HG03439 (cell line): ENCODE measurements around the gene ST7.
"Not testable (repeated sequence)": the region's sequence is repeated elsewhere in the genome, so short reads cannot be mapped to it uniquely, and the experiment has no call there.

Experiments used
- ATAC-seq: cut with Tn5 transposase; IDR thresholded peaks from one replicate; pipeline ENCODE4 v1.9.1; 2021; ENCODE audit warnings: mild to moderate bottlenecking, moderate library complexity; ENCODE audit not compliant: unreplicated experiment

Gene ST7

DNA sequence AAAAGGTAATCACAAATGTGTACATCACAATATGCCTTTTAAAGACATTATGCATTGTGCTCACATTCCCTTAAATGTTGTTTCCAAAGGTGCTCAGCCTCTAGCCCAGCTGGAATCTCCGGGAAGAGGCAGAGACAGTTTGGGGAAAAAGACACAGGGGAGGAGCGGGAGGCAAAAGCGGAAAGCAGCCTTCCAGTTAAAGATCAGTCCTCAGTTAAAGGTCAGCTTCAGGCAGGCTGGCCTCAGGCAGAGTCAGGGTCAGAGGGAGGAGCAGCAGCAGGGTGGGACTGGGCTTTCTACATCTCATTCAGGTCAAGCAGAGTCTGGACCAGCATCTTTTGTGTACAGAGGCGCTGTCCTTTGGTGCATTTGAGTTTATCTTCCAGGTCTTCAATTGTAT lies 18.6 kb downstream of the ST7 start:
- ATAC-seq = no peak

- ATAC-seq = not testable (repeated sequence)
Observed at GRCh38 chr7:116975024-116975423, 21.7 kb downstream of the ST7 start.

DNA sequence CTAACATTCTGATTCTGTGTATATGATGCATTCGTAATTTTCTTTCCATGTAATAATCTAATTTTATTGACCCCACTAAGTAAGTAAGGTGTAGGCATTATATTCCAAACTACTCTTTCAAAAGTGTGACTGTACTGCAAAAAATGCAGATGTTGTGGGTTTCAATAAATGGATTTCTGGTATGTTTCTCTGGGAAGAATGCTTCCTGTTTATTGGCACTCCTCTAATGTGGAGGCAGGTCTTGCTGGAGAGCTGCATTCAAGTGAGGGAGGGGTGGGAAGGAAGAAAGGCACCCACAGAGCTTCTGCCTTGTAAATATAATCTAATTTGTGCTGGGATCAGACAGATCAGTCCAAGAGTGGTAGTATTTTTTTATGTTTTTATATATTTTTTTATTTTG lies 23.9 kb downstream of the ST7 start:
- no peak for ATAC-seq

DNA sequence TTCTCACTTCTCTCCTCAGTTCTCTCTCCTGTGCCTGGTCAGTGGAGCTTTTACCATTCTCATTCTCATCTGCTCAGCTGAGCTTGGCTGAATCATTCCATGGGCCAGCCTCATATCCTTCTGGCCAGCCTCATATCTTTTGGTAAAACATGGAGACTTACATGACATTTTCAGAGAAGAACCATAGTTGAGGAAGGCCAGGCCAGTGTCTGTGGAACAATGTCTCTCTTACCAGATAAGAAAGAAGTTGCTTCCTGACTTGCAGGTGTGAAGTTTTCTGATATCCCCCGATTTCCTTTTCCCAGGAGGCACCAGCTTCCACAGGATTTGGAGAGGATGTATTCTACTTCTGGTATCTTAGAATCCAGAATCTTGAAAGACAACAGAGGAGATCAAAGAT lies 24.7 kb downstream of the ST7 start:
- no peak for ATAC-seq

- ATAC-seq = no peak
Observed at GRCh38 chr7:116979430-116979829, 26.1 kb downstream of the ST7 start.

- no peak for ATAC-seq
Observed at GRCh38 chr7:116980354-116980753, 27.1 kb downstream of the ST7 start.

DNA sequence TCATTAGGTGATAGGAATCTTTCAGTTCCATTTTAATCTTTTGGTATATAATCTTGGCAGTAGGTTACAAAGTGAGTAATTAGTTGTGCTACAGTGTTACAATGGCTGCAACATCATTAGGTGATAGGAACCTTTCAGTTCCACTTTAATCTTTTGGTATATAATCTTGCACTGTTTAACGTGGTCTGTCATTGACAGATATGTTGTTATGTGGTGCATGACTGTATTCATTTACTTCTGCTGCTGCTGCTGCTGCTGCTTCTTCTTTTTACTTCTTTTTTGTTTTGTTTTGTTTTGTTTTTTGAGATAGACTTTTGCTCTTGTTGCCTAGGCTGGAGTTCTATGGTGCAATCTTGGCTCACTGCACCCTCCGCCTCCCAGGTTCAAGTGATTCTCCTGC lies 28.6 kb downstream of the ST7 start:
- no peak for ATAC-seq

GRCh38 chr7:116984511-116984910 lies 31.2 kb downstream of the ST7 start:
- ATAC-seq = no peak

DNA sequence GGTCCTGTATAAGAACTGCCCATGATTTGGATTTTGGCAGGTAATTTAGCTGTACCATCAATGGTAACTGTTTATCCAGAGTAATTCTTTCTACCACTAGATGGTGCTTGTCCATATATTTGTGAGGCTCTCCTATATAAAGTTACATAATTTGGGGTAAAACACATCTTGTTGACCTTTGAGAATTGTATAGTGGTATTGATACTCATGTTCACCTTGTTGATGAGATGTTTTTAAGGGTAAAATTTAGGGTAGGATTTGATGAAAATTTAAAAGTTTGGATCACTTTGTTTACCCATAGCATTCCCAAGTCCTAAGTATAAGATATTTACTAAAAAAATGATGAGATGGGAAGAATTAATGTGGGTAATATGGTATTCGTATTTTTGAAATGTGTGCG lies 31.6 kb downstream of the ST7 start:
- no peak for ATAC-seq

DNA sequence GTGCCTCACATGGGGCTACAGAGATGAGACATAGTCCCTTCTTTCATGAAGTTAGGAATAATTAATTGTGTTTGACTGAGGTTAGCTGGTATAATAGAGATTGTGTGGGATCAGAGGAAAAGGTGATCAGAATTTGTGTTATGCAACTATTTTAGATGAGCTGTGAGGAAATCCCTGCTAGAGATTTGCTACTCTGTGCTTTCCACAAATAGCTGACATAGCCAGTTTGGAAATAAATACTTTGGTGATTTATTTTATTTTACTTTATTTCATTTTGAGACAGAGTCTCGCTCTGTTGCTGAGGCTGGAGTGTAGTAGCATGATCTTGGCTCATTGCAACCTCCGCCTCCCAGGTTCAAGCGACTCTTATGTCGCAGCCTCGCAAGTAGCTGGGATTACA lies 32.3 kb downstream of the ST7 start:
- ATAC-seq = no peak

DNA sequence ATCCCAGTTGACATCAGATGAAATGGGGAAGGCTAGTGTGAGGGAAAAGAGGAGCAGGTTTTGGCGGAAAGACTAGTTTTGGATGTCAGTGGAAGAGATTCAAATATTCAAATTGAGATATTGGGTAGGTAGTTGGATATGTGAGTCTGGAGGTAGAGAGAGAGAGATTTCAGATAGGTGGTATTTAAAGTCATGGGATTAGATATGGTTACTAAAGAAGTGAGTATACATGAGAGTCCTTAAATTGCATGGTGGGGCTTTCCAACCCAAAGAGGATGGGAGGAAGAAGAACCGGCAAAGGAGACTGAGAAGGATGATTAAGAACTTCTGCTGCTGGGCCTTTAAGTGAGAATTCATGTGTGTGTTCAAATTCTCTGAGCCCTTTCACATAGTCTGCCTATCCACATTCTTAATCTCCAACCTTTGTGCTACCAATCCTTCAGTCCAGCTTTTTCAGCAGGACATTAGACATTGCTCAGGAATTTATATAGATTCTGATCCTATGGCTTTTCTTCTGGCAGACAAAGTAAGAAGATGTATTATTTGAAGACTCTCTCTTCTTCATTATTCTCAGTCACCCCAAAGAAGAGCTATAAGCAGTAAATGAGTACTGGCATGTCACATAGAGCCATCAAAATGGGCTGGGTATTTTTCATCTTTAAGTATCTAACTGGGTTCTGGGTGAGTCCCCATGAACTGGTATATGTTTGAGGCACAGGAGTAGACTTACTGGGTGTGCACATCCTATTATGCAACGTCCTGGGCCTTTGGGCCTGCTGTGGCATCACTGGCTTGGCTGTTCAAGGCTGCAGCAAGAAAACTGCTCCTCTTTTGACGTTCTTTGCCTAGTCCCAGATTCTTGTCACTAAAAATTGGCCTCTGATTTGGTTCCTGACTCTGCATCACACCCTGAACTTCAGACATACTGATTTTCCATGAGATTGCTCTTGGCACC lies 33.6 kb downstream of the ST7 start:
- ATAC-seq = no peak

DNA sequence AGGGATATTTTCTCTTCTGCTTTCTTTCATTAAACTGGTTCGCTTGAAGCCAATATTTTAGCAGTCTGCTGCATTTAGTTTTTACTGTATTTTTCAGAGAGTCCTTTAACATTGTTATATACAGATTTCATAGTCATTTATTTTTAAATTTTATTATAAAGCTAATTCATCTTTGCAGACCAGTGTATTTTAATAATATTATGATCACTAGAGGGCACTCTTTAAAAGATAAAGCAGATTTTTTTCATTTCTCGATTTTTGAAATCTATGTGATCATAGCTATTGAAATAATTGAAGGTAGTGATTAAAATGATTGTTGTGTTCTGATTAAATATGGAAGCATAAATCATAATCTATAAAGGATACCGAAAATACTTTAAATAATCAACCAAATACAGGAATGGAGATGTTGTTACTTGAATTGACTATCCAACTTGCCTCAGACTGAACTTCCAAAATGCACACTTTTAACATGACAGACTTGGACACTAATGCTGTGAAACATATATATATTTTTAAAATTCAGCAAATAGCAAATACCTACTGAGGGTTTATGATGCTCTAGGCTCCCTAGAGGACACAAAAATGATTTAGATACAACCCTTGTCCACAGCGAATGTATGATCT lies 35.2 kb downstream of the ST7 start:
- ATAC-seq = no peak

DNA sequence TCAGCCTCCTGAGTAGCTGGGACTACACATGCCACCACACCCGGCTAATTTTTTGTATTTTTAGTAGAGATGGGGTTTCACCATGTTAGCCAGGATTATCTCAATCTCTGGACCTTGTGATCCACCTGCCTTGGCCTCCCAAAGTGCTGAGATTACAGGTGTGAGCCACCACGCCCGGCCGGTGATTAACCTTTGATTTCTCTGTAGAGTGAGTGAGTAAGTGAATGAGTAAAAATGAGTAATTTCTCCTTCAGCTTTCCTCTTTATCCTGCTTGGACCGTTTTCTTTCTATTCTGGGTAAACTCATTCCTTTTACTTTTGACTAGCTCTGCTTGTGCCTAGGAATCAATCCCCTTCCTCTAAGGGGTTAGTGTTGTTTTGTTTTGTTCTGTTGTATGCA lies 36.8 kb downstream of the ST7 start:
- no peak for ATAC-seq

DNA sequence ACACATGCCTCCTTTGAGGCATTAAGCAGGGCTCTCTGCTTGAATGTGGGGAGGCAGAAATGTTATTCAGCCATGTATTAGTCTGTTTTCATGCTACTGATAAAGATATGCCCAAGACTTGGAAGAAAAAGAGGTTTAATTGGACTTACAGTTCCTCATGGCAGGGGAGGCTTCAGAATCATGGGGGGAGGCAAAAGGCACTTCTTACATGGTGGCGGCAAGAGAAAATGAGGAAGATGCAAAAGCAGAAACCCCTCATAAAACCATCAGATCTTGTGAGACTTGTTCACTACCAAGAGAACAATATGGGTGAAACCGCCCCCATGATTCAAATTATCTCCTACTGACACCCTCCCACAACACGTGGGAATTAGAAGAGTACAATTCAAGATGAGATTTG lies 37.9 kb downstream of the ST7 start:
- no peak for ATAC-seq

GRCh38 chr7:116994611-116995010 lies 41.3 kb downstream of the ST7 start:
- ATAC-seq = no peak

DNA sequence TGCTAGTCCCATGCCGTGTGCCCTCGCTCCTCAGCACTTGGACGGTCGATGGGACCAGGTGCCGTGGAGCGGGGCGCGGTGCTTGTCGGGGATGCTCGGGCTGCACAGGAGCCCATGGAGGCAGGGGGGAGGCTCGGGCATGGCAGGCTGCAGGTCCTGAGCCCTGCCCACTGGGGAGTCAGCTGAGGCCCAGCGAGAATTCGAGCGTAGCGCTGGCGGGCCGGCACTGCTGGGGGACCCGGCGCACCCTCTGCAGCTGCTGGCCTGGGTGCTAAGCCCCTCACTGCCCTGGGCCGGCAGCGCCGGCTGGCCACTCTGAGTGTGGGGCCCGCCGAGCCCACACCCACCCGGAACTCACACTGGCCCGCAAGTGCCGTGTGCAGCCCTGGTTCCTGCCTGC lies 44.7 kb downstream of the ST7 start:
- no peak for ATAC-seq

DNA sequence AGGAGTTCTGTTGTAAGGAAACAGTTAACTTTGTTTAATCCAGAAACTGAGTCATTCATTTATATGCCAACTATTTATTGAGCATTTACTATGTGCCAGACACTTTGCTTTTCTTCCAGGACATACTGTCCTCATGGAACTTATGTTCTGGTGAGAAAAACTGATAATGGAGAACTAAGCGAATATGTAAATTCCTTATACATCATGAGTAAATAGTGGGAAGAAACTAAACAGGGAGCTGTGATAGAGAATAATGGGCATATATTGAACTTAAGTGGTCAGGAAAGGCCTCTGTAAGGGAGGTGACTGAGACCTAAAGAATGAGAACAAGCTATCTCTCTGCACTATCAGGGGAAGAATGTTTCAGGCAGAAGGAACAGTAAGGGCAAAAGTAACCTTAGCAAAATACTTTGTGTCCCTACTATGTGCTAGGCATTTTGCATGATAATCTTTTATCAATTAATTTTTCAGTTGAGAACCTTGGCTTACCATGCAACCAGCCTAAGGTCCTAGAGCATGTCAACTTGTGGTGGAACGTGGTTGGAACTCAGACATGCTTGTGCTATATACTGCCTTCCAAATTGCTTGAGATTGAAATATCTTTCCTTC lies 45.4 kb downstream of the ST7 start:
- ATAC-seq = no peak

DNA sequence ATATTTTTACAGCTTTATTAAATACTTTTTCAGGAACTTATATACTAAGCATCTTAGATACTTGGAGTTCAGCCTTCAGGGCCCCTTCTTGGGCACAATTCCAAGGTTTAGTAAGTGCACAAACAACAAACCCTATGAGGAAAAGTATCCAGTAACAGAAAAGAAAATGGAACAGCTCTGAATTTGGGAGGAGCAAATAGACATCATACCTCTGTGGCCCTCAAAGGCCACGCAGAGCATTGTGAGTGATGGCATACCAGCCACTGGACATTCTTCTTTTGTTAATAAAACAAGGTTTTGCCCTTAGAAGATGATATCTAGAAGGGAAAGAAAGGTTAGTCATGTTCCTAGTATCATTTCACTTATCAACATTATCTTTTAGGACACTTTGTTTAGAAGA lies 46.0 kb downstream of the ST7 start:
- ATAC-seq = no peak

- ATAC-seq = no peak
Observed at GRCh38 chr7:117001283-117001682, 48.0 kb downstream of the ST7 start.

- no peak for ATAC-seq
Observed at GRCh38 chr7:117004899-117005298, 51.6 kb downstream of the ST7 start.

DNA sequence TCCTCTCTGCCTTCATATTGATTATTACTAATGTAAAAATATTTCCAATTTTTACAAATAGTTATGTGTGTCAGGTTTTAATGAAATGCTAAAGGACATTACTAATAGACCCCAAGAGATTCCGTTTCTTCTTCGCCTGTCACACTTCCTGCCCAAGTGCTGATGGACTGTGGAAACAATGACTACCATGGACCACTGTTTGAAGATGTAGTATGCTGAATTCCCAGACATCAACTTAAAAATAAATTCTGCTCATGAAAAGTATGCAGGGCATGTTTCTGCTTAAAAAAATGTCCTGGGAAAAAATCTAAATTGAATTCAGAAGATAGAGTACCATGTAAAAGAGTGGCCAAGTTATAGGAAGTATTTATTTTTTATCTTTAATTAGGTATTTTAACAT lies 52.1 kb downstream of the ST7 start:
- no peak for ATAC-seq
